CD14-positive monocyte (primary cell): ENCODE measurements around the gene GOT2. TPM values are rescaled to one million over a fixed set of nuclear protein-coding genes. Genes with fewer than 3 reads are reported as not detected.

Experiments used
- DNase-seq, 3 donors: peaks; one replicate each; pipeline ENCODE4 v3.0.0-alpha.2; 2011 to 2022
- H2AFZ ChIP-seq: 2 replicates; pipeline ENCODE4 v1.6.0; 2012; ENCODE audit warnings: mild to moderate bottlenecking, low read depth, low read length, inconsistent platforms; ENCODE audit not compliant: insufficient read depth, poor library complexity, severe bottlenecking
- H3K27ac ChIP-seq, 2 donors: 1 replicate in 1 of 2; 2 replicates in 1 of 2; pipeline ENCODE4 v1.5.1; 2012 to 2013; ENCODE audit warnings: low read length in 2 of 2, control low read depth in 1 of 2, inconsistent platforms in 1 of 2, low read depth in 1 of 2, mild to moderate bottlenecking in 1 of 2
- H3K27me3 ChIP-seq, 2 donors: one replicate each; pipeline versions ENCODE4 v1.6.0 to v1.6.1; 2011 to 2013; ENCODE audit warnings: low read length in 2 of 2; ENCODE audit not compliant: control insufficient read depth in 2 of 2, insufficient read depth in 2 of 2
- H3K36me3 ChIP-seq, 2 donors: replicated peaks in 1 of 2; 1 replicate in 1 of 2; 2 replicates in 1 of 2; pipeline versions ENCODE4 v1.5.1 to v1.6.1; 2012 to 2013; ENCODE audit warnings: low read length in 2 of 2, control low read depth in 1 of 2, inconsistent platforms in 1 of 2, mild to moderate bottlenecking in 1 of 2; ENCODE audit not compliant: insufficient read depth in 2 of 2, control insufficient read depth in 1 of 2
- H3K4me1 ChIP-seq, 2 donors: 1 replicate in 1 of 2; 2 replicates in 1 of 2; pipeline versions ENCODE4 v1.5.1 to v1.6.1; 2012 to 2013; ENCODE audit warnings: low read length in 2 of 2, control low read depth in 1 of 2, inconsistent platforms in 1 of 2, mild to moderate bottlenecking in 1 of 2, moderate library complexity in 1 of 2; ENCODE audit not compliant: insufficient read depth in 2 of 2, control insufficient read depth in 1 of 2
- H3K4me2 ChIP-seq: replicated peaks from 2 replicates; pipeline ENCODE3; 2012; ENCODE audit warnings: low read length, moderate library complexity, mild to moderate bottlenecking; ENCODE audit not compliant: poor library complexity, severe bottlenecking; ENCODE audit errors: extremely low read depth
- H3K4me3 ChIP-seq, 3 experiments: fragments of 200-600 bp in 1 of 3; sonication (generic) in 1 of 3; replicated peaks in 1 of 3; 1 replicate in 2 of 3; 2 replicates in 1 of 3; pipeline ENCODE4 v1.5.1; 2011 to 2013; ENCODE audit warnings: low read length in 3 of 3, mild to moderate bottlenecking in 3 of 3, control low read depth in 2 of 3, low read depth in 2 of 3, inconsistent platforms in 1 of 3, moderate library complexity in 1 of 3
- H3K79me2 ChIP-seq: 2 replicates; pipeline ENCODE4 v1.6.0; 2012; ENCODE audit warnings: mild to moderate bottlenecking, control low read depth, inconsistent platforms, low read length, moderate library complexity; ENCODE audit not compliant: insufficient read depth
- H3K9ac ChIP-seq: 2 replicates; pipeline ENCODE4 v1.6.0; 2017; ENCODE audit warnings: low read length, mild to moderate bottlenecking; ENCODE audit not compliant: insufficient read depth, poor library complexity, severe bottlenecking
- H3K9me3 ChIP-seq, 2 donors: replicated peaks in 1 of 2; 1 replicate in 1 of 2; 2 replicates in 1 of 2; pipeline versions ENCODE4 v1.5.1 to v1.6.1; 2012 to 2013; ENCODE audit warnings: low read length in 2 of 2, control low read depth in 1 of 2; ENCODE audit not compliant: control insufficient read depth in 1 of 2, insufficient read depth in 1 of 2
- H4K20me1 ChIP-seq: 2 replicates; pipeline ENCODE4 v1.6.0; 2012; ENCODE audit warnings: mild to moderate bottlenecking, low read length, control low read depth, moderate library complexity; ENCODE audit not compliant: insufficient read depth
- H3K27ac Mint-ChIP-seq, 7 donors: one replicate each; pipeline ENCODE4 v1.8.0; 2020; ENCODE audit warnings: mild to moderate bottlenecking in 7 of 7, mixed read lengths in 7 of 7, moderate library complexity in 6 of 7, inconsistent platforms in 2 of 7
- H3K27me3 Mint-ChIP-seq, 3 donors: one replicate each; pipeline ENCODE4 v1.8.0; 2021 to 2022; ENCODE audit warnings: low read depth in 3 of 3, mild to moderate bottlenecking in 3 of 3, mixed read lengths in 3 of 3, moderate library complexity in 3 of 3, inconsistent platforms in 1 of 3
- H3K36me3 Mint-ChIP-seq, 2 donors: one replicate each; pipeline ENCODE4 v1.8.0; 2020; ENCODE audit warnings: mixed read lengths in 2 of 2, inconsistent platforms in 1 of 2, mild to moderate bottlenecking in 1 of 2
- H3K4me1 Mint-ChIP-seq: one replicate; pipeline ENCODE4 v1.8.0; 2020; ENCODE audit warnings: mild to moderate bottlenecking, mixed read lengths
- H3K4me3 Mint-ChIP-seq, 2 donors: one replicate each; pipeline ENCODE4 v1.8.0; 2020; ENCODE audit warnings: mild to moderate bottlenecking in 2 of 2, mixed read lengths in 2 of 2, moderate library complexity in 1 of 2
- H3K9me3 Mint-ChIP-seq, 7 donors: one replicate each; pipeline ENCODE4 v1.8.0; 2020 to 2022; ENCODE audit warnings: mixed read lengths in 7 of 7, mild to moderate bottlenecking in 6 of 7, moderate library complexity in 6 of 7, inconsistent platforms in 2 of 7
- CTCF ChIP-seq: fragments of 200-600 bp; IDR thresholded peaks from one replicate; pipeline ENCODE4 v1.8.0; 2022; ENCODE audit warnings: antibody characterized with exemption, mild to moderate bottlenecking
- WGBS: methylation state at CpG from one replicate; pipeline ENCODE4 v1.1.5; 2013; ENCODE audit warnings: missing lambda C conversion rate; ENCODE audit not compliant: insufficient coverage; 5-methylcytosine and 5-hydroxymethylcytosine counted together
- intact Hi-C, 2 donors: fragments of 100-400 bp; cut with micrococcal nuclease; formaldehyde crosslinking; loops; one replicate each; pipeline versions ENCODE4 v1.15.0 to v1.15.1; 2023
- polyA plus RNA-seq, 3 donors: library from polyadenylated mRNA; depleted of rRNA in 1 of 3; unstranded in 2 of 3; stranded (reverse) in 1 of 3; fragments of 300-500 nt in 2 of 3; fragments of >200 nt in 1 of 3; fragmentation: Illumina TruSeq in 2 of 3; gene quantifications; 1 replicate in 2 of 3; 2 replicates in 1 of 3; pipeline ENCODE4 v1.2.3, GENCODE V29; 2012 to 2021

The GOT2 gene
- polyA plus RNA-seq, 3 donors = 14.9 to 35.8 (median 30.1) TPM

DNA sequence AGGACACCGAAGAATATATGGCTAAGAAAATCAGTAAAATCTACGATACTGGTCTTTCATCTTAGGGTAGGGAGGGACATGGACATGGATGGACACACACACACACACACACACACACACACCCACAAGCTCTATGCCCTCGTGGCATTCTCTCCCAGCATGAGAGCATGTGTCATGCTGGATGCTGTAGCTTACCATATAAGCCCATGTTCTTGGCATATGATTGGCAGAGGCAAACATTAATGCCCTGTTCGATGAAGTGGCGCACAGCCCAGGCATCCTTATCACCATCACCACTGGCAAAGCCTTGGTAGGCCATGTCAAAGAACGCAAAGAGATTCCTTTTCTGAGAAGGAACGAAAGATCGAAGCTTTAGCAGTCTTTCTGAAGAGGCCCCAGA, 17.6 kb downstream of the GOT2 start:
- intact Hi-C loops = no loop called here
- H3K79me2 ChIP-seq = no peaks in the 10 kb centered on the region
- DNase-seq = no peak
- no peak overlapping the region for H3K27ac Mint-ChIP-seq
- no peaks in the 10 kb centered on the region for H3K9me3 Mint-ChIP-seq
- H3K9me3 ChIP-seq = no peaks in the 10 kb centered on the region
- no peak overlapping the region for H3K9ac ChIP-seq
- H3K4me1 Mint-ChIP-seq = no peaks in the 10 kb centered on the region
- H3K27me3 ChIP-seq = no peaks in the 10 kb centered on the region
- H3K36me3 Mint-ChIP-seq = peaks cover 71 to 82% of the 10 kb centered on the region in 2 donors
- H4K20me1 ChIP-seq = no peaks in the 10 kb centered on the region
- H3K4me1 ChIP-seq = no peaks in the 10 kb centered on the region
- H2AFZ ChIP-seq = no peak overlapping the region
- H3K4me3 ChIP-seq = no peak overlapping the region
- H3K36me3 ChIP-seq = peaks cover 61 to 86% of the 10 kb centered on the region in 2 donors
- no peak overlapping the region for H3K4me2 ChIP-seq
- no peak overlapping the region for H3K27ac ChIP-seq
- TF ChIP-seq CTCF = no peak
- WGBS = no CpG with 5 or more reads among the region's 8 CpGs
- no peak overlapping the region for H3K4me3 Mint-ChIP-seq
- H3K27me3 Mint-ChIP-seq = peaks cover 0 to 1% (median 0%) of the 10 kb centered on the region in 3 donors

GRCh38 chr16:58713742-58714141, 20.4 kb downstream of the GOT2 start:
- DNase-seq = no peak
- Histone ChIP-seq H3K4me3 (no peak overlapping the region), H3K79me2 (no peaks in the 10 kb centered on the region), H3K9ac (no peak overlapping the region), H3K36me3 (peaks cover 45 to 81% of the 10 kb centered on the region in 2 donors), H3K4me2 (no peak overlapping the region), H3K4me1 (no peaks in the 10 kb centered on the region), H3K27me3 (no peaks in the 10 kb centered on the region), H3K9me3 (no peaks in the 10 kb centered on the region), H2AFZ (no peak overlapping the region), H4K20me1 (no peaks in the 10 kb centered on the region), H3K27ac (no peak overlapping the region)
- intact Hi-C loops = no loop called here
- no CpG with 5 or more reads among the region's 1 CpG for WGBS
- Mint-ChIP-seq H3K9me3 (no peaks in the 10 kb centered on the region), H3K27ac (no peak overlapping the region), H3K4me1 (no peaks in the 10 kb centered on the region), H3K4me3 (no peak overlapping the region), H3K27me3 (no peaks in the 10 kb centered on the region), H3K36me3 (peaks cover 65 to 73% of the 10 kb centered on the region in 2 donors)
- no peak for TF ChIP-seq CTCF
